ENCODE results near the gene GBP3.
"Not testable (repeated sequence)": the region's sequence is repeated elsewhere in the genome, so short reads cannot be mapped to it uniquely, and the experiment has no call there.

GBP3 gene

GRCh38 chr1:88976235-88976634, 46.4 kb downstream of the GBP3 start:
- DNase-seq (ENCODE audit: low spot score) = no peak

GRCh38 chr1:88974616-88975172, 48.0 kb downstream of the GBP3 start:
- not testable (repeated sequence) for DNase-seq (ENCODE audit: low spot score)

DNA sequence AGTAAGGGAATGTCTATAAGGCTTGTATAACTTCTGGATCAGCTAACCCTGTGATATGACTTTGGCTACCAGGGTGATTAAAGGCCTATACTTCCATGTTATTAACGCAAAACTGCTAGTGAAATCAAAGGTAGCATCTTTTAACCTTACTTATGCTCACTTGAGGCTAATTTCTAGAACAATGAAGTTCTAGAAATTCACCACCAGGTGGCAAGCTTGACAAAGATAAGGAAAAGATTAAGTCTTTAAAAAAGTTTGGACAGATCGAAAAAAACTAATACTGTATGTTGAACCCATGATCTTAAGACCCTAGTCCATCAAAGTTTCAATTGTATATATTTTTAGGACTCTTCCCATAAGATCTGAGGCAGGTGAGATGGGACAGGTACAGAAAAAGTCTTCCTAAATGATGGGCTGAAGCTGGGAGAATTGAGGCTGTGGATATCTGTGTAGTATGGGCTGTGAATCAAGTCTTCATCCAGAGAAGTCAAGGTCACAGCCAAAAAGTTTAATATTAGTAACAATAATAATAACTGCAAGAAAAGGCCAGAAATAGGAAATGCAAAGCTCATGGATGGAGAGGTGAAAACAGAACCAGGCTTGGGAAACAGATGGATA, 49.0 kb downstream of the GBP3 start:
- peak; percentile 71 for DNase-seq (ENCODE audit: low spot score)

GRCh38 chr1:88961647-88962275, 60.9 kb downstream of the GBP3 start:
- no peak for DNase-seq (ENCODE audit: low spot score)

DNA sequence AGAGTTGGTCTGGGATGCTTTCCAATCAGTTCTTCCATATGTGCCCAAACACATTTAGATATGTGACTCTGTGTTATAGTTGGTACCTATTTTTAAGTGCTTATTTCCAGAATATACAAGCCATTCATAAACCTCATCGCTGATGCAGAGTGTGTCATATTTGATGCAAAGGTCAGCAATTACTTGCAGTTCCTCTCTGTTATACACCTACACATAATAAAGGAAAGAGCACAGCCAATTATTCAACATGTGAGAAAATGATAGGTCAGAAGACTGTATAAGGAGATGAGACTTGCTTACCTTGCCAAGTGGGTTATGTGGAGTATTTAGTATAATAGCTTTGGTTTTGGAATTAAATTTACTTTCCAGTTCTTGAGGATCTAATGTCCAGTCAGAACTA, 61.6 kb downstream of the GBP3 start:
- DNase-seq (ENCODE audit: low spot score) = no peak

Measured in NAMALWA (cell line).